HCT116 (cell line): Measurements from ENCODE around the gene PAK6. TPM values are rescaled to one million over a fixed set of nuclear protein-coding genes. Genes with fewer than 3 reads are reported as not detected.

Source experiments
- ATAC-seq: fragments of 200-7000 bp; cut with Tn5 transposase; 2 replicates; pipeline ENCODE4 v1.9.1; 2020; ENCODE audit warnings: mild to moderate bottlenecking, moderate library complexity
- BruUV-seq: library from RNA; stranded (reverse); fragments of 400-500 nt; replicated peaks from 2 replicates; lab custom pipeline; 2021; lab: Mats Ljungman, UMichigan
- CTCF ChIA-PET: fragments of 300-600 bp; sonication (Branson Sonifier 250); formaldehyde crosslinking; loops from one replicate; lab custom pipeline; 2021; ENCODE audit warnings: antibody characterized with exemption; lab: Charles Lee
- POLR2A ChIA-PET: fragments of 300-600, 350-600 bp; sonication (Branson Sonifier 250); formaldehyde crosslinking; loops from one replicate; lab custom pipeline; 2021; ENCODE audit warnings: antibody characterized with exemption; lab: Charles Lee
- RAD21 ChIA-PET, 2 experiments: fragments of 300-600 bp; sonication (Branson Sonifier 250); formaldehyde crosslinking; loops; one replicate each; lab custom pipeline; 2023; ENCODE audit warnings: low total read pairs in 2 of 2; ENCODE audit not compliant: uncharacterized antibody in 2 of 2, unreplicated experiment in 2 of 2, low non-redundant PET in 1 of 2; lab: Charles Lee
- DNase-seq: peaks from one replicate; pipeline ENCODE4 v3.0.0-alpha.2; 2010; ENCODE audit warnings: low read depth, low spot score
- H2AFZ ChIP-seq: fragments of 200-600 bp; shearing (Covaris generic), sonication (generic); 2 replicates; pipeline ENCODE4 v1.6.1; 2017; ENCODE audit warnings: low read depth, mixed run types, mixed read lengths, antibody characterized with exemption, low read length; ENCODE audit not compliant: poor library complexity, severe bottlenecking
- H3K27ac ChIP-seq: 2 replicates; pipeline ENCODE4 v1.5.1; 2012; ENCODE audit warnings: low read depth, low read length
- H3K27me3 ChIP-seq: fragments of 200-600 bp; sonication (generic); 2 replicates; pipeline ENCODE4 v1.6.1; 2016; ENCODE audit warnings: mixed run types, low read length, mixed read lengths; ENCODE audit not compliant: insufficient read depth
- H3K36me3 ChIP-seq, 2 experiments: fragments of 200-500 bp in 1 of 2; fragments of 200-600 bp in 1 of 2; sonication (Bioruptor generic) in 1 of 2; sonication (generic) in 1 of 2; 2 replicates each; pipeline versions ENCODE4 v1.5.1 to v1.6.1; 2014 to 2016; ENCODE audit warnings: low read length in 2 of 2, inconsistent platforms in 1 of 2, mixed read lengths in 1 of 2, mixed run types in 1 of 2; ENCODE audit not compliant: insufficient read depth in 2 of 2, control insufficient read depth in 1 of 2
- H3K4me1 ChIP-seq, 2 experiments: fragments of 200-600 bp in 1 of 2; sonication (generic) in 1 of 2; 2 replicates each; pipeline versions ENCODE4 v1.5.1 to v1.6.1; 2012 to 2017; ENCODE audit warnings: low read length in 2 of 2, inconsistent platforms in 1 of 2, mild to moderate bottlenecking in 1 of 2, mixed read lengths in 1 of 2, mixed run types in 1 of 2, moderate library complexity in 1 of 2; ENCODE audit not compliant: insufficient read depth in 2 of 2, control insufficient read depth in 1 of 2
- H3K4me2 ChIP-seq: fragments of 200-600 bp; sonication (generic); 2 replicates; pipeline ENCODE4 v1.6.1; 2017; ENCODE audit warnings: mixed run types, low read length, mixed read lengths
- H3K4me3 ChIP-seq, 2 experiments: fragments of 200-600 bp in 1 of 2; sonication (generic) in 1 of 2; replicated peaks in 1 of 2; 2 replicates each; pipeline ENCODE4 v1.5.1; 2011 to 2016; ENCODE audit warnings: low read length in 2 of 2, control low read depth in 1 of 2, low read depth in 1 of 2, mild to moderate bottlenecking in 1 of 2, mixed read lengths in 1 of 2, mixed run types in 1 of 2
- H3K79me2 ChIP-seq: fragments of 200-600 bp; sonication (generic); 2 replicates; pipeline ENCODE4 v1.6.1; 2017; ENCODE audit warnings: mild to moderate bottlenecking, mixed run types, low read length, moderate library complexity, mixed read lengths; ENCODE audit not compliant: insufficient read depth
- H3K9ac ChIP-seq: fragments of 200-600 bp; sonication (generic); 2 replicates; pipeline ENCODE4 v1.6.1; 2016; ENCODE audit warnings: low read length, mixed read lengths
- H3K9me2 ChIP-seq: fragments of 200-600 bp; sonication (generic), shearing (Covaris generic); 2 replicates; pipeline ENCODE4 v1.6.1; 2017; ENCODE audit warnings: mixed run types, mild to moderate bottlenecking, moderate library complexity; ENCODE audit not compliant: insufficient read depth
- H3K9me3 ChIP-seq, 2 experiments: fragments of 200-500 bp in 1 of 2; fragments of 200-600 bp in 1 of 2; sonication (Bioruptor generic) in 1 of 2; sonication (generic) in 1 of 2; 2 replicates each; pipeline ENCODE4 v1.6.1; 2014 to 2017; ENCODE audit warnings: low read length in 2 of 2, mixed read lengths in 2 of 2, inconsistent platforms in 1 of 2, low read depth in 1 of 2, mild to moderate bottlenecking in 1 of 2, mixed run types in 1 of 2, moderate library complexity in 1 of 2; ENCODE audit not compliant: control insufficient read depth in 1 of 2, insufficient read depth in 1 of 2
- H4K20me1 ChIP-seq: fragments of 200-600 bp; sonication (generic), shearing (Covaris generic); 2 replicates; pipeline ENCODE4 v1.6.1; 2017; ENCODE audit warnings: mixed run types, mild to moderate bottlenecking, moderate library complexity; ENCODE audit not compliant: insufficient read depth
- ATF3 ChIP-seq: IDR thresholded peaks from 2 replicates; pipeline ENCODE4 v1.6.1; 2012
- CEBPB ChIP-seq: IDR thresholded peaks from 2 replicates; pipeline ENCODE4 v1.6.1; 2012; ENCODE audit warnings: low read depth
- CTCF ChIP-seq, 3 experiments: fragments of 200-600 bp in 1 of 3; sonication (generic) in 1 of 3; IDR thresholded peaks in 2 of 3; conservative IDR thresholded peaks in 1 of 3; 2 replicates each; pipeline ENCODE4 v1.5.1; 2012 to 2017; ENCODE audit warnings: low read depth in 2 of 3, low read length in 2 of 3, antibody characterized with exemption in 1 of 3, borderline replicate concordance in 1 of 3, control low read depth in 1 of 3, mild to moderate bottlenecking in 1 of 3, mixed read lengths in 1 of 3, mixed run types in 1 of 3, moderate library complexity in 1 of 3; ENCODE audit not compliant: insufficient read depth in 1 of 3
- EGR1 ChIP-seq: IDR thresholded peaks from 2 replicates; pipeline ENCODE4 v1.6.1; 2012; ENCODE audit warnings: low read depth
- ELF1 ChIP-seq: IDR thresholded peaks from 2 replicates; pipeline ENCODE4 v1.6.1; 2012; ENCODE audit warnings: low read depth, borderline replicate concordance
- EZH2 ChIP-seq: fragments of 200-600 bp; sonication (generic); IDR thresholded peaks from 2 replicates; pipeline ENCODE4 v1.6.1; 2017; ENCODE audit warnings: antibody characterized with exemption, mixed run types
- FOSL1 ChIP-seq: IDR thresholded peaks from 2 replicates; pipeline ENCODE4 v1.6.1; 2012; ENCODE audit warnings: low read depth
- JUND ChIP-seq: IDR thresholded peaks from 2 replicates; pipeline ENCODE4 v1.6.1; 2012
- POLR2AphosphoS5 ChIP-seq: IDR thresholded peaks from 2 replicates; pipeline ENCODE4 v1.6.1; 2011; ENCODE audit warnings: mild to moderate bottlenecking, low read depth, low read length, moderate library complexity
- RAD21 ChIP-seq: IDR thresholded peaks from 2 replicates; pipeline ENCODE4 v1.6.1; 2012; ENCODE audit warnings: low read depth, mild to moderate bottlenecking
- SIN3A ChIP-seq: IDR thresholded peaks from 2 replicates; pipeline ENCODE4 v1.6.1; 2012; ENCODE audit warnings: low read depth
- SP1 ChIP-seq: IDR thresholded peaks from 2 replicates; pipeline ENCODE4 v1.6.1; 2012; ENCODE audit warnings: low read depth
- YY1 ChIP-seq: IDR thresholded peaks from 2 replicates; pipeline ENCODE4 v1.6.1; 2011; ENCODE audit warnings: low read length, low read depth, moderate library complexity, mild to moderate bottlenecking; ENCODE audit not compliant: insufficient replicate concordance; ENCODE audit errors: extremely low read depth
- ZNF274 ChIP-seq: fragments of 200-500 bp; sonication (Bioruptor generic); IDR thresholded peaks from 2 replicates; pipeline ENCODE4 v1.6.1; 2014; ENCODE audit warnings: mild to moderate bottlenecking, low read depth, low read length, inconsistent platforms
- intact Hi-C: fragments of 100-400 bp; cut with micrococcal nuclease; formaldehyde crosslinking; loops from 2 replicates; pipeline ENCODE4 v1.10.0; 2022
- total RNA-seq: library from RNA; stranded (reverse); gene quantifications from one replicate; pipeline ENCODE4 v1.2.1, GENCODE V29; 2021; ENCODE audit not compliant: unreplicated experiment
- TF ChIP-seq, protein P1 (sequence below): IDR thresholded peaks from 2 replicates; pipeline ENCODE4 v1.6.1; 2012

Gene PAK6
- total RNA-seq, 1 experiment from 2014 or later: 19.9 TPM

- Histone ChIP-seq H3K27me3 (no peaks in the 10 kb centered on the region), H4K20me1 (no peaks in the 10 kb centered on the region), H3K27ac (no peak overlapping the region; the same call in 1 of the 2 replicates), H3K79me2 (no peaks in the 10 kb centered on the region), H2AFZ (no peak overlapping the region), H3K4me1 (peaks cover 17 to 28% of the 10 kb centered on the region in 2 experiments), H3K9me3 (no peaks in the 10 kb centered on the region), H3K9ac (no peak overlapping the region), H3K4me2 (no peak overlapping the region), H3K9me2 (no peaks in the 10 kb centered on the region), H3K4me3 (no peak overlapping the region), H3K36me3 (peaks cover 0 to 3% of the 10 kb centered on the region in 2 experiments; a peak in 1 of 4 replicates)
- intact Hi-C loops: no loop called here
- no TSS peak for BruUV-seq
- no peak for ATAC-seq
- ChIA-PET RAD21 (no interaction called here), CTCF (interaction anchor here (2.3 kb wide), 1 partner anchor 10 kb away, joined by 8 read pairs; no protein-coding TSS in a partner anchor), POLR2A (no interaction called here)
- no peak for TF ChIP-seq ZNF274
- TF ChIP-seq, protein P1, sequence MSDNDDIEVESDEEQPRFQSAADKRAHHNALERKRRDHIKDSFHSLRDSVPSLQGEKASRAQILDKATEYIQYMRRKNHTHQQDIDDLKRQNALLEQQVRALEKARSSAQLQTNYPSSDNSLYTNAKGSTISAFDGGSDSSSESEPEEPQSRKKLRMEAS: no peak
- no peak for TF ChIP-seq CEBPB
- TF ChIP-seq ELF1: no peak
- TF ChIP-seq JUND: no peak
- TF ChIP-seq EGR1: no peak
- no peak for TF ChIP-seq SIN3A
- no peak for TF ChIP-seq YY1
- no peak for TF ChIP-seq SP1
- no peak for TF ChIP-seq FOSL1
- DNase-seq: no peak
These were observed 26.5 kb downstream of the PAK6 start for GRCh38 chr15:40265355-40265754.

DNA sequence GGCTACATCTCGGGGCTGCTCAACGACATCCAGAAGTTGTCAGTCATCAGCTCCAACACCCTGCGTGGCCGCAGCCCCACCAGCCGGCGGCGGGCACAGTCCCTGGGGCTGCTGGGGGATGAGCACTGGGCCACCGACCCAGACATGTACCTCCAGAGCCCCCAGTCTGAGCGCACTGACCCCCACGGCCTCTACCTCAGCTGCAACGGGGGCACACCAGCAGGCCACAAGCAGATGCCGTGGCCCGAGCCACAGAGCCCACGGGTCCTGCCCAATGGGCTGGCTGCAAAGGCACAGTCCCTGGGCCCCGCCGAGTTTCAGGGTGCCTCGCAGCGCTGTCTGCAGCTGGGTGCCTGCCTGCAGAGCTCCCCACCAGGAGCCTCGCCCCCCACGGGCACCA, 27.0 kb downstream of the PAK6 start:
- ATAC-seq: no peak
- H3K4me2 ChIP-seq: peak overlapping the region; percentile 69; the same call in 1 of the 2 replicates
- H3K79me2 ChIP-seq: no peaks in the 10 kb centered on the region
- no peak overlapping the region for H3K9ac ChIP-seq
- DNase-seq: no peak
- no peaks in the 10 kb centered on the region for H3K9me3 ChIP-seq
- CTCF ChIA-PET: no interaction called here
- intact Hi-C loops: no loop called here
- H3K27me3 ChIP-seq: no peaks in the 10 kb centered on the region
- POLR2A ChIA-PET: no interaction called here
- H3K9me2 ChIP-seq: no peaks in the 10 kb centered on the region
- no peaks in the 10 kb centered on the region for H4K20me1 ChIP-seq
- peak overlapping the region; percentile 57 for H3K27ac ChIP-seq
- RAD21 ChIA-PET: no interaction called here
- no TSS peak for BruUV-seq
- peaks cover 0 to 3% of the 10 kb centered on the region in 2 experiments; a peak in 1 of 4 replicates for H3K36me3 ChIP-seq
- H3K4me3 ChIP-seq: no peak overlapping the region
- peaks cover 17 to 28% of the 10 kb centered on the region in 2 experiments for H3K4me1 ChIP-seq
- H2AFZ ChIP-seq: no peak overlapping the region
- TF ChIP-seq JUND (no peak), EZH2 (no peak), CTCF (IDR thresholded peaks at IDR 0.05 in 2 of 3, conservative IDR thresholded peaks at IDR 0.05 in 1 of 3; ENCODE audit: borderline replicate concordance in 1 of 3, insufficient read depth in 1 of 3, low read depth in 2 of 3, low read length in 2 of 3) (no peak), CEBPB (no peak), RAD21 (no peak), POLR2AphosphoS5 (no peak), ATF3 (no peak), EGR1 (no peak), ZNF274 (no peak)
- TF ChIP-seq, all 23 proteins: peak for 0
